ENCODE data around the gene ZNF419.
"Not testable (repeated sequence)": the region's sequence is repeated elsewhere in the genome, so short reads cannot be mapped to it uniquely, and the experiment has no call there.

ZNF419 gene

DNA sequence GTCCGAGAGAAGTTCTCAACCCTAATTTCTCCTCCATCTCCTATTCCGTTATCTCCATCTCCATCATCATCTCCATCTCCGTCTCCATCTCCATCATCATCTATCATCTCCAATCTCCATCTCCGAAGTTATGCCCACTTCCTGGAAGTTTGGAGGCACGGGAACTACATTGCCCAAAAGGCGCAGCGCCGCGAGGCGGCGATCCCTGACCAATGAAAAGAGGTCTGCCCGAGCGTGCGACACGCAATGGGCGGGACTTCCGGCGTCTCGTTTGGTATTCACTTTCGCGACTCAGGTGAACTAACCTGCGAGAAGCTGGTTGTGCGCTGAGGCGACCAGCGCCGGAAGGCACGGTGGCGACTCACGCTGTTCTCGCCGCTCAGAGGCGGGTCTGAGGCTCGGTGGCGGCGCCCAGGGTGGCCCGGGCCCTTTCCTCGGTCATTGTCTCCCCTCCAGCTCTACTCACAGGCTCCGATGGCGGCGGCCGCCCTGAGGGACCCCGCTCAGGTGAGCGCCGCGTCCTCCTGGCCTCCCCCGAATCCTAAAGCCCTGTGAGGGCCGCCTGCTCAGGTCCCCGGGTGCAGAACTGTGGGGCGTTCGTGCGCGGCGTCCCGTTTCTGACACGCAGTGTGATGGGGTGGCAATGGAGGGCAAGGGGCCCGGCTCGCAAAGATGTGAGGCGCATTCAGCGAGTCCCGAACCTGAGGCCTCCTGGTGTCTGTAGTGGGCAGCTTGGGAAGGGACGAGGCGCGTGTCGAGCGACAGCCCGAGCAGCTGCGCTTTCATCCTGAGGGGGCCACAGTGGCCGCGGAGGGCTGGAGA is at the start of gene ZNF419:
ZNF419 (plus strand) TSS at position 274 of the 822 bp plus-strand sequence; CDS start at position 475, 201 bp downstream.
- DNase-seq (ENCODE audit: low spot score): peak; percentile 94

DNA sequence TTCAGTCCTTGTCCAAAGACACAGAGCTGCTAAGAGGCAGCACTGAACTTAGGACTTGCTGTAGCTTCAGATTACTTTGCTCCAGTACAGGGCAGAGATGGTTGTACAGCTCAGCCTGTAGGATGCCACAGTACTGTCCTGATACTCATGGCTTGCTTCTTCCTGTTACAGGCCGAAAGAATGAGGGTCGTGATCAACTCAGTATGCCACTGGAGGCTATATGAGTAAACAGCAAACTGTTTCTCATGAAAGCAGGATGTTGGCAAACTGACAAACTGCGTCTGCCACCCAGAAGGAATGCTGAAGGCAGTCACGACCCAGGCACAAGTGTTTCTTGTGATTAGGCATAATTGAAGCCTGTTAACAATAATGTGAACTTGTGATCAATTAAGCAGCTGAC is 49.6 kb upstream of the ZNF419 start:
- DNase-seq (ENCODE audit: low spot score): no peak

DNA sequence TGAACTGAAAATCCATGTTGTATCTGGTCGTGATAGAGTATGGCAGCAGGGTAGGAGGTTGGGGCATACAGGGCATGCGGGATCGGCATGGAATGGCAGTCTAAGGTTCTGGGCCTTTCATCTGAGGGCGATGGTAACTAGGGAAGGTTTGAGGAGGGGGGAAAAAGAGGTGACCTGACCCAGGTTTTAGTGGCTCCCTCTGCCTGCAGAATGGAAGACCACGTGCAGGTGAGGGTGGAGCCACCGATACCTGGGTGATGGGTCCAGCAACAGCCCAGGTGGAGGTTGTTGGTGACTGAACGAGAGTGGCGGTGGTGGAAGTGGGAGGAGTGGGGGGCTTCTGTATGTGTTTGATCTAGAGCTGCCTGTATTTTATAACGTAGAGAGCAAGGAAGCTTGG is 48.6 kb upstream of the ZNF419 start:
- DNase-seq (ENCODE audit: low spot score): no peak

DNA sequence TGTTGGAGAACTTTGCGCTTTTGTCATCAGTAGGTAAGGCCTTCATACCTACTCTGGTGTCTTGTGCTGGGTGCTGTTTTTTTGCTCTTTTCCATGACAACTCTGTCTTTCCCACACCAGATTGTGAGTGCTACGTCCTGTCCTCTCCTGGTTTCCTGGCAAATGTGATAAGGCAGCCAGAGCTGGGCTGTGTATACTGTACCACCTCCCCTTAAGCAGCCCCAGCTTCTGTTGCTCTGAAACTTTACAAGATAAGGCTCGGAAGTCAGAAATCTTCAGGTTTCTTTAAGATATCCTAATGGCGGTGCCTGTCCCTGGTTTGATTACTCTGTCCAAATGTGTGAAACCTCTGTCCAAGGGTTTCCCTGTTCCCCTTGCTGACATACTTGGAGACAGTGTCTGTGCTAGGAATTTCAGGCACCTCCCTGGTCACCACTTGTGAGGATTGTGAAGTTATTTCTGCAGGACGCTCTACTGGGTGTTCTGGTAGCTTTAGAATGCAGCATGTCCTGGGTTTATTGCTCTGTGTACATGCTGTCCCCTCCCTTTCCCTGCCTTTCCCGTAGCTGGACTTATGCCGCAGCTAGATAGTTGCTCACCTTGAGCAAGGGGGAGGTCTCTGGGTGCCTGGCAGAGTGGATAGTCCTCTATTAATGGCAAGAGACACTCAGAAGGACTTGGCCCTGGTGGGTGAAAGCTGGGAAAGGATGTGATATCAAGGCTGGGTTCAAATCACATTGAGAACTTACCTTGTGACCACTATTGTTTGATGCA is 45.4 kb upstream of the ZNF419 start:
- DNase-seq (ENCODE audit: low spot score): no peak

DNA sequence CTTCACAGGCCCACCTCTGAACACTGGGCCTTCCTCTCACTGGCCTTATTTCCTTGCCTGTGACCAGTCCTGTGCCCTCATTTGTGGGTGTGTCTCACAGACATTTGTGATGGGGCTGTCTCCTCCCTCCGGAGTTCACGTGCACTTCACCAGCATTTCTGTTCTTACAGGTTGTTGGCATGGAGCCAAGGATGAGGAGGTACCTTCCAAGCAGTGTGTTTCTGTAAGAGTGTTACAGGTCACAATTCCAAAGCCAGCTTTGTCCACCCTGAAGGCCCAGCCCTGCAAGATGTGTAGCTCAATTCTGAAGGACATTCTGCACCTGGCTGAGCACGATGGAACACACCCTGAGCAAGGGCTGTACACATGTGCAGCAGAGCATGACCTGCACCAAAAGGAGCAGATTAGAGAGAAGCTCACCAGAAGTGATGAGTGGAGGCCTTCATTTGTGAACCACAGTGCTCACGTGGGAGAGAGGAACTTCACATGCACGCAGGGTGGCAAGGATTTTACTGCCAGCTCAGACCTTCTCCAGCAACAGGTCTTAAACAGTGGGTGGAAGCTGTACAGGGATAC is 44.3 kb upstream of the ZNF419 start:
- DNase-seq (ENCODE audit: low spot score): no peak

DNA sequence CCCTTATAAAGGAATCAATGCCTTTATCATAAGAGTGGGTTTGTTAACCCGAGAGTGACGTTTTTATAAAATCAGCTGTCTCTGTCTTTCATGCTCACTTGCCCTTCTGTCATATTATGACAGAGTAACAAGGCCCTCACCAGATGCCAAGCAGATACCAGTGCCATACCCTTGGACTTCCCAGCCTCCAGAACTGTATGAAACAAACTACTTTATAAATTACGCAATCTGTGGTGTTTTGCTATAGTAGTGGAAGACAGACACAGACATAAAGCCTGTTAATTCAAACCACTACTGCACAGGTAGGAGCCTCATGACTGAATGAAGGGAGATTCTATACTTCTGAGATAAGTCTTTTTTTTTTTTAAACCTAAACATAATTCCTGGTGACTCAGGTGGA is 35.2 kb upstream of the ZNF419 start:
- DNase-seq (ENCODE audit: low spot score): no peak

DNA sequence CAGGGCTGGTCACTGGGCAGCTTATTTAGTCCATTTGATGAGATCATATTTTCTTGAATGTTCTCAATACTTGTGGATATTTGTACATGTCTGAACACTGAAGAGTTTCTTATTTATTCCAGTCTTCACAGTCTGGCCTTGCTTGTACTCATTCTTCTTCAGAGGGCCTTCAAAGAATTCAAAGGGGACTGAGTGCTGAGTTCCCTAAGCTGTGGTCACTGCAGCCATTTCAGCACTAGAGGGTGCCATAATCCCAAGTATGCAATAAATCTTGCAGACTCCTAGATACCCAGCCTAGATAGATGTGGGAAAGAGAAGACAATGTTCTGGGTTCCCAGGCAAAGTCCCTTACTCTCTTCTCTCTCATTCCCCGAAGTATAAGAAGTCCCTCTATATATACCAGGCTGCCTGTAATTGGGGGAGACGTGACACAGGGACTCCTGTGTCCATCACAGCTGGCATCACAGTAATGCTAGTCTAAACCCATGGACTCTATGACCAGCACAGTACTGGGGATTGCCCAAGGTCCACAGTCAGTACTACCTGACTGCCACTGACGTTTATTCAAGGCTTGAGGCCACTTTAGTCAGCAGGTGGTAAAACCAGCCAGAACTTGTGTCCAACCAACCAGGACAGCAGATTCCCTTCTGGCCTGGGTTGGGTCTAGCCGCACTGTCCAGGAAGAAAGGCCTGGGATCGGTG is 21.7 kb upstream of the ZNF419 start:
- DNase-seq (ENCODE audit: low spot score): no peak

DNA sequence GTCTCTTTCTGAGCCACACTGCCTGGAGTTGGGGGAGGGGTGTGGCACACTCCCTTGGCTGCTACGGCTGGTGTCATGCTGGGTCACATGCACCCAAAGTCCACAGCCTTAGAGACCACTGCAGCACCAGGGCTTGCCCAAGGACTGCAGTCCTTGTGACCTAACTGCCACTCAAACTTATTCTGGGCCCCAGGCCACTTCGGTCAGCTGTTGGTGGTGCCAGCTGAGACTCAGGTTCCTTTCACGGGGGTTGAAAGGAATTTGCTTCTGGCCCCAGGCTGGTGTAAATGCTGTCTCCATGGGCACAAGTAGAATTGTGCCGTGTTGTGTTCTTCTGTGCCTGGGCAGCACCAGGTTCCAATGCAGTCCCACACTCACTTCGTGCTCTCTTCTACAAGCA is 21.1 kb upstream of the ZNF419 start:
- no peak for DNase-seq (ENCODE audit: low spot score)

DNA sequence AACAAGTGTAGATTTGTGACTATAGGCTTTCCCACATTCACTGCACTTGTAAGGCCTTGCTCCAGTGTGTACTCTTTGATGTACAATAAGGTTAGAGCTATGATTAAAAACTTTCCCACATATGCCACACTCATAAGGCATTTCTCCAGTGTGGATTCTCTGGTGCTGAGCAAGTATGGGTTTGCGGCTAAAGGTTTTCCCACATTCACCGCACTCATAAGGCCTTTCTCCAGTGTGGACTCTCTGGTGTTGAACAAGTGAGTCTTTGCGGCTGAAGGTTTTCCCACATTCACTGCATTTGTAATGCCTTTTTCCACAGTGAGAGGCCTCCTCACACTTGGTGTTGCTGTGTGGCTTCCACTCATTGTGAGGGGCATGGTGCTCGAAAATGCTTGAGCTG is 13.9 kb upstream of the ZNF419 start:
- no peak for DNase-seq (ENCODE audit: low spot score)

DNA sequence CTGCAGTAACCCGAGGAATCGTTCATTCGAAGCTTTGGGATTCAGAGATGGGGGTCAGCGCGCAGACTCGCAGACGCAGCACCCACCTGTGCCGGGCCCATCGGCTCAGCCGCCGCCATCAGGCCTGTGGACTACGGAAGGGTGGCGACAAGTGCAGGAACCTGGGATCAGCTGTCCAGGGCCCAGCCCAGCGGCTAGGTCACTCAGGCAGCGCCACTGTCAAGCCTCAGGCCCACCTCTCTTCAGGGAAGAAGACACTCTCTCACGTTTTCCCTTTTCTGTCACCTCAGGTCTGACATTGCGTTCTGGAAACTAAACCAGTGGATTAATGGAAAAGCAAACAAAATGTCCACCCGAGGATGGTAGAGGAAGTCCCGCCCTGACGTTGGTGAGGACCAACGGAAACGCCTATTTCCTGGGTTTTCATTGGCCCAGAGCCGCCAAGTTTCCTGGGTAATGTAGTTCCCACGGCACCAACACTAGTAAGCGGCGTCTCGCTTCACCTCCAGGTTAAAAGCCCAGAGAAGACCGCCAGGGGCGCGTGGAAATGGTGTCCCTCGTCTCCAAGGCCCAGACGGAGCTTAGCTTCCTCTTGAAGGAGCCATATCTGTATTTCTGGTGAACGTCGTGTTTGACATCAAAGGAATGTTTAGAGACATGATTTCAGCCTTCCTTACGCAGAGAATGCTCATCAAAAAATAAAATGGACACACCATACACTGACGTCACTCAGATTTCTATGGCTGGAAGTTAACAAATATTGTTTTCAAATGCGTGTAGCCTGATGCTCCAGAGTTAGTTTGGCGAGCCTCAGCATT is 10.2 kb upstream of the ZNF419 start, which contains the start of gene ZNF772:
ZNF772 (minus strand) TSS at position 376 of the 818 bp plus-strand sequence; CDS start at position 119, 257 bp downstream.
- DNase-seq (ENCODE audit: low spot score): peak; percentile 96

DNA sequence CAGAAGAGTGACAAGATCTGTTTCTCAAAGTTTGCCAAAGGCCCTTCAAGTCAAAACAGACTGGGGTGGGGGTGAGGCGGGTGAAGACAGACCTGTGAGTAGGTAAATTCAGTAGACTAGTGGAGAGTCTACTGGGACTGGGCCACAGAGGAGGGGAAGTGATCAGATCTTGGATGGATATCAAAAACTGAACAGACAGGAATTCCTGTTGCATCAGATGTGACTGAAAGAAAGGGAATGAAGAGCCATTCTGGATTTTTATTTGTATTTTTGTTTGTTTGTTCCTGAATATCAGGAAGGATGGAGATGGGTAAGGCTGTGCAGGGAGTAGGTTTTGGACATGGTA is 722 bp downstream of the ZNF419 start:
- DNase-seq (ENCODE audit: low spot score): not testable (repeated sequence)

DNA sequence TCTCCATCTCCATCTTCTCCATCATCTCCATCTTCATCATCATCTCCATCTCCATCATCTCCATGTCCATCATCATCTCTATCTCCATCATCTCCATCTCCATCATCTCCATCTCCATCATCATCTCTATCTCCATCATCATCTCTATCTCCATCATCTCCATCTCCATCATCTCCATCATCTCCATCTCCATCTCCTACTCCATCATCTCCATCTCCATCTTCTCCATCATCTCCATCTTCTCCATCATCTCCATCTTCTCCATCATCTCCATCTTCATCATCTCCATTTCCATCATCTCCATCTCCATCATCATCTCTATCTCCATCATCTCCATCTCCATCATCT is 11.8 kb downstream of the ZNF419 start:
- not testable (repeated sequence) for DNase-seq (ENCODE audit: low spot score)

DNA sequence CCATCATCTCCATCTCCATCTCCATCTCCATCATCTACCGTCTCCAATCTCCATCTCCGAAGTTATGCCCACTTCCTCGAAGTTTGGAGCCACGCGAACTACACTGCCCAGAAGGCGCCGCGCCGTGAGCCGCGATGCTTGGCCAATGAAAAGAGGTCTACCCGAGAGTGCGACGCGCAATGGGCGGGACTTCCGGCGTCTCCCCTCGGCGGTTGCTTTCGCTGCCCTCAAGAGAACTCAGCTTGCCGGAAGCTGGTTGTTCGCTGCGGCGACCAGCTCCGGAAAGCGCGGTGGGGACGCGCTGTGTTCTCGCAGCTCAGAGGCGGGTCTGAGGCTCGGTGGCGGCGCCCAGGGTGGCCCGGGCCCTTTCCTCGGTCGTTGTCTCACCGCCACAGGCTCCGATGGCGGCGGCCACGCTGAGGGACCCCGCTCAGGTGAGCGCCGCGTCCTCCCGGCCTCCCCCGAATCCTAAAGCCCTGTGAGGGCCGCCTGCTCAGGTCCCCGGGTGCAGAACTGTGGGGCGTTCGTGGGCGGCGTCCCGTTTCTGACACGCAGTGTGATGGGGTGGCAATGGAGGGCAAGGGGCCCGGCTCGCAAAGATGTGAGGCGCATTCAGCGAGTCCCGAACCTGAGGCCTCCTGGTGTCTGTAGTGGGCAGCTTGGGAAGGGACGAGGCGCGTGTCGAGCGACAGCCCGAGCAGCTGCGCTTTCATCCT is 12.3 kb downstream of the ZNF419 start, which contains the start of gene ZNF773:
ZNF773 (plus strand) TSS at position 259 of the 716 bp plus-strand sequence; CDS start at position 402, 143 bp downstream.
- peak; percentile 96 for DNase-seq (ENCODE audit: low spot score)

DNA sequence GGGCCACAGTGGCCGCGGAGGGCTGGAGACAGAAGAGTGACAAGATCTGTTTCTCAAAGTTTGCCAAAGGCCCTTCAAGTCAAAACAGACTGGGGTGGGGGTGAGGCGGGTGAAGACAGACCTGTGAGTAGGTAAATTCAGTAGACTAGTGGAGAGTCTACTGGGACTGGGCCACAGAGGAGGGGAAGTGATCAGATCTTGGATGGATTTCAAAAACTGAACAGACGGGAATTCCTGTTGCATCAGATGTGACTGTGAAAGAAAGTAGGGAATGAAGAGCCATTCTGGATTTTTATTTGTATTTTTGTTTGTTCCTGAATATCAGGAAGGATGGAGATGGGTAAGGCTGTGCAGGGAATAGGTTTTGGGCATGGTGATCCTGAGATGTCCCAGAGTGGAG is 12.8 kb downstream of the ZNF419 start:
- DNase-seq (ENCODE audit: low spot score): peak; percentile 18

DNA sequence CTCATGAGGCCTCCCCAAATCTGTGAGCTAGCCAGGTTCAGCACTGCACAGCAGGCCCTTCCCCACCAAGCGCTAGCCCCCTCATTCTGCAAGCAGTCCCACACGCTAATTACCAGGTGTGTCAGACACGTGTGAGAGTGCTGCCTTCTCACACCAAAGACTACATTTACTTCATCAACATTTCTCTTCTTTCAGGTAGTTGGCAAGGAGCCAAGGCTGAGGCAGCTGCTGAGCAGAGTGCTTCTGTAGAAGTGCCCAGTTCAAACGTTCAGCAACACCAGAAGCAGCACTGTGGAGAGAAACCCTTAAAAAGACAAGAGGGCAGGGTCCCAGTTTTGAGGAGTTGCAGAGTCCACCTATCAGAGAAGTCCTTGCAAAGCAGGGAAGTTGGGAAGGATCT is 18.6 kb downstream of the ZNF419 start:
- no peak for DNase-seq (ENCODE audit: low spot score)

DNA sequence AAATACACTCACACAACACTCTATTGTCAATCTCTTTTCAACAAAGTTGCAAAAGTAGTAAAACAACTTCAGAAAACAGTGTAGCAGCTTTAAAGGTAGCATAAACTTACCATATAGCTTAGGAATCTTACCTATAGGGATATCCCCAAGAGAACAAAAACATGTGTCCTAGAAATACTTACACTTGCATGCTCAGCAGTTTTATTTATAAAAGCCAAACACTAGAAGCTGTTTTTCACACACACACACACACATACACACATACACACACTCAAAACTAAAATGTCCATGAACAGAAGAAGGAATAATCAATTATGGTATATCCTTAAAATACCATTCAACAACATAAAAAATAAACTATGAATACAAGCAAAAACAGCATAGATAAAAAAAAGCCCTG is 23.9 kb downstream of the ZNF419 start:
- no peak for DNase-seq (ENCODE audit: low spot score)

DNA sequence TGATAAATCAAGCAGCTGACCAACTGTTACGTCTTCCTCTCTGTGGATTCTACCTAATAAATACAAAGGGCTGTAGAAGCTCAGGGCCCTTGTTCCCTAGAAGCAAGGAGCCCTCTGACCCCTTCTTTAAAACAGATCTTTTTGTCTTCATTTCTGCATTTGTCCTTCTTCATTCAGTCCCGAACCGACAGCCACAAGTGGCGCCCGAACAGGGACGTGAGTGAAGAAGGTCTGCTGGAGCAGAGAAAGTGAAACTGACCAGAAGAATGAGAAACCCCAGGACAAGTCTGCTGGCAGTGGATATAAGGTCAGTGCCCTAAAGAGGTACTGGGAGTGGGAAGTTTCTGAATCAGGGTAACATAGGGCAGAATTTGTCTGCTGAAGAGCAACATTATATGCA is 25.3 kb downstream of the ZNF419 start:
- DNase-seq (ENCODE audit: low spot score): no peak

DNA sequence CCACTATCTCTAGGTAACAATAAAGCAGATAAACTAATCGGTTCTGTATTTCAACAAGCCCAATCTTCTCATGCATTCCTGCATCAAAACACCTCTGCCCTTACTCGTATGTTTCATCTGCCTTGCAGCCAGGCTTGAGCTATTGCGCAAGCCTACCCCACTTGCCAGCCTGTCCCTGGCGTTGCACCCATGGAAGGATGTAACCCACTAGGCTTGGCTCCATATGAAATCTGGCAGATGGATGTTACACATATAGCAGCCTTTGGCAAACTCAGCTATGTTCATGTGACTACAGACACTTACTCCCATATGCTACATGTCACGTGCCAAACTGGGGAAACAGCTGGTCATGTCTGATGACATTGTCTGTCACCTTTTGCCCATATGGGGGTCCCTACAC is 27.7 kb downstream of the ZNF419 start:
- no peak for DNase-seq (ENCODE audit: low spot score)

DNA sequence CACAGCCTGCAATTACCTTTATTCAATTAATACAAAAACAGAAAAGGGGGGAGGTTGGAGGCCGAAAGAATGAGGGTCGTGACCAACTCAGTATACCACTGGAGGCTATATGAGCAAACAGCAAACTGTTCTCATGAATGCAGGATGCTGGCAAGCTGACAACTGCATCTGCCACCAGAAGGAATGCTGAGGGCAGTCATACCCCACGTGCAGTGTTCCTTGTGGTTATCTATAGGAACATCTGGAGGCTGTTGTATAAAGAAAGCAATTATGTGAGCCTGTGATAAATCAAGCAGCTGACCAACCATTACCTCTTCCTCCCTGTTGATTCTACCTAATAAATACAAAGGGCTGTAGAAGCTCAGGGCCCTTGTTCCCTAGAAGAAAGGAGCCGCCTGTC is 30.5 kb downstream of the ZNF419 start:
- not testable (repeated sequence) for DNase-seq (ENCODE audit: low spot score)

DNA sequence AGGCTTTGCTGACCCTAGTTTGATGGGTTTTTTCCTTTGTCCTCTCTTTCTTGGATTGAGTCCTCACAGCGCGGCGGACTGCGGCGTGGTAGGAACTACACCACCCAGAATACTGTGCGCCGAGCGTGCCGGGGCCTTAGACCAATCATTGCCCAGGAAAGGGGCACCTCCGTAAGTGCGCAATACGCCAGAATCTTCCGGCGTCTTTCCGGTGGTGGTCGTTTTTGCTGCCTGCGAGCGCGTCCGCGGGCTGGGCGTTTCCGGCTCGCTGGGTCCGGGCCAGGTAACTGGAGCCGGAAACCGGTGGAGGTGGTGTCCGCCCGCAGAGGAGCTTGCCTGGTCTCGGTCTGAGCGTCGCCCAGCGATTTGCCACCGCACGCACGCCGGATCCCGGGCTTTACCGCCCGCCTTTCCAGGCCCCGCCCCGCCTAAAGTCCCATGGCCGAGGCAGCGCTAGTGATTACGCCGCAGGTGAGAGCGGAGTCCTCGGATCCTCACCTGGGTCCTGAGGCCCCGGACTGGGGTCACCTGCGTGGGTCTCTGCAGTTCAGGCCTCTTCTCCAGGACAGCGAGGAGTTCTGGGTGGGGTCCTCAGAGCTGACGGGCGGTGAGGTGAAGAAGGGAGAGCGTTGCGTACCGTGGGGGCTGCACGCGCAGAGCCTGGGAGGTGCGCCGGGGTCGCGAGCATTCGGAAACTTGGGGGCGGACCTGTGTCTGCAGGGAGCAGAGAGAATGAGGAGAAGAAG is 39.8 kb downstream of the ZNF419 start, which contains the start of gene ZNF549:
ZNF549 (plus strand) TSS at position 221 of the 746 bp plus-strand sequence; CDS start at position 439, 218 bp downstream.
- peak; percentile 98 for DNase-seq (ENCODE audit: low spot score)
